Adrenal gland (tissue), 12 donors: ENCODE data around the gene CCDC88B. TPM values are rescaled to one million over a fixed set of nuclear protein-coding genes. Genes with fewer than 3 reads are reported as not detected.
A peak's percentile ranks its signal among the peaks of the same experiment; 100 is the strongest.

Source experiments
- DNase-seq, 7 donors: peaks; one replicate each; pipeline ENCODE4 v3.0.0-alpha.2; 2019 to 2020
- H3K27ac ChIP-seq, 5 donors: fragments of 200-600 bp; sonication (generic) in 4 of 5; 1 replicate in 3 of 5; 2 replicates in 2 of 5; pipeline versions ENCODE4 v1.5.1 to v1.8.0; 2016 to 2020; ENCODE audit warnings: mild to moderate bottlenecking in 1 of 5
- H3K27me3 ChIP-seq: fragments of 200-600 bp; 2 replicates; pipeline ENCODE4 v1.8.0; 2021
- H3K36me3 ChIP-seq, 2 donors: fragments of 200-600 bp; replicated peaks in 1 of 2; 1 replicate in 1 of 2; 2 replicates in 1 of 2; pipeline versions ENCODE4 v1.5.1 to v1.8.0; 2018 to 2022
- H3K4me1 ChIP-seq, 2 donors: fragments of 200-600 bp; replicated peaks in 1 of 2; 1 replicate in 1 of 2; 2 replicates in 1 of 2; pipeline versions ENCODE4 v1.5.1 to v1.8.0; 2018 to 2021
- H3K4me3 ChIP-seq, 4 donors: fragments of 200-600 bp; sonication (generic) in 3 of 4; one replicate each; pipeline ENCODE4 v1.5.1; 2016 to 2018
- H3K9me3 ChIP-seq, 3 donors: fragments of 200-600 bp; sonication (generic) in 1 of 3; replicated peaks in 1 of 3; 1 replicate in 2 of 3; 2 replicates in 1 of 3; pipeline versions ENCODE4 v1.5.1 to v1.8.0; 2016 to 2021
- CTCF ChIP-seq, 6 experiments: fragments of 450-650 bp in 4 of 6; fragments of 200-600 bp in 2 of 6; sonication (generic) in 1 of 6; IDR thresholded peaks; 1 replicate in 5 of 6; 2 replicates in 1 of 6; pipeline versions ENCODE4 v1.5.1 to v1.8.0; 2016 to 2021; ENCODE audit warnings: antibody characterized with exemption in 6 of 6, mild to moderate bottlenecking in 2 of 6, moderate library complexity in 1 of 6
- POLR2A ChIP-seq, 2 donors: fragments of 450-650 bp; IDR thresholded peaks; one replicate each; pipeline ENCODE4 v1.6.1; 2017; ENCODE audit warnings: antibody characterized with exemption in 2 of 2, mild to moderate bottlenecking in 2 of 2, moderate library complexity in 1 of 2
- WGBS, 4 donors: extraction: QIAGEN DNeasy Blood & Tissue Kit in 2 of 4; methylation state at CpG; one replicate each; pipeline versions ENCODE4 v1.1.5 to v1.1.7; 2013 to 2017; 5-methylcytosine and 5-hydroxymethylcytosine counted together
- intact Hi-C, 2 donors: fragments of 100-400 bp; cut with DNase I; formaldehyde crosslinking; loops; one replicate each; pipeline versions ENCODE4 v1.14.1 to v1.15.0; 2022 to 2023
- polyA plus RNA-seq, 3 donors: library from polyadenylated mRNA; stranded (reverse); fragments of 200-250 nt in 2 of 3; fragments of 350-450 nt in 1 of 3; fragmentation: Illumina TruSeq in 1 of 3; extraction: RNeasy Lipid Tissue Mini Kit (QIAGEN cat#74804) in 1 of 3; gene quantifications; one replicate each; pipeline ENCODE4 v1.2.3, GENCODE V29; 2013 to 2014
- total RNA-seq, 9 donors: library from RNA; depleted of rRNA in 4 of 9; stranded (reverse); fragments of >200 nt in 4 of 9; fragments of 120-200 nt in 1 of 9; fragmentation: NEBNext Ultra II Directional in 1 of 9; extraction: Animal tissue kit (Norgen Biotek cat#: 25700) in 1 of 9; gene quantifications; one replicate each; pipeline versions ENCODE4 v1.1.0 to v1.2.4, GENCODE V29; 2013 to 2023
- donor health status: healthy with polysubstance abuse.
- donor health status: Bipolar disorder and iron deficiency.
- donor health status: DM: yes; HTN: yes; CAD: no.
- donor health status: DM: no; HTN: no; CAD: no.
- donor health status: DM: no; HTN: no; CAD: no.
- donor health status: DM: yes; HTN: yes; CAD: no.

CCDC88B gene
- total and polyA plus RNA-seq, 12 donors = 5.1 to 143 (median 14.5) TPM

DNA sequence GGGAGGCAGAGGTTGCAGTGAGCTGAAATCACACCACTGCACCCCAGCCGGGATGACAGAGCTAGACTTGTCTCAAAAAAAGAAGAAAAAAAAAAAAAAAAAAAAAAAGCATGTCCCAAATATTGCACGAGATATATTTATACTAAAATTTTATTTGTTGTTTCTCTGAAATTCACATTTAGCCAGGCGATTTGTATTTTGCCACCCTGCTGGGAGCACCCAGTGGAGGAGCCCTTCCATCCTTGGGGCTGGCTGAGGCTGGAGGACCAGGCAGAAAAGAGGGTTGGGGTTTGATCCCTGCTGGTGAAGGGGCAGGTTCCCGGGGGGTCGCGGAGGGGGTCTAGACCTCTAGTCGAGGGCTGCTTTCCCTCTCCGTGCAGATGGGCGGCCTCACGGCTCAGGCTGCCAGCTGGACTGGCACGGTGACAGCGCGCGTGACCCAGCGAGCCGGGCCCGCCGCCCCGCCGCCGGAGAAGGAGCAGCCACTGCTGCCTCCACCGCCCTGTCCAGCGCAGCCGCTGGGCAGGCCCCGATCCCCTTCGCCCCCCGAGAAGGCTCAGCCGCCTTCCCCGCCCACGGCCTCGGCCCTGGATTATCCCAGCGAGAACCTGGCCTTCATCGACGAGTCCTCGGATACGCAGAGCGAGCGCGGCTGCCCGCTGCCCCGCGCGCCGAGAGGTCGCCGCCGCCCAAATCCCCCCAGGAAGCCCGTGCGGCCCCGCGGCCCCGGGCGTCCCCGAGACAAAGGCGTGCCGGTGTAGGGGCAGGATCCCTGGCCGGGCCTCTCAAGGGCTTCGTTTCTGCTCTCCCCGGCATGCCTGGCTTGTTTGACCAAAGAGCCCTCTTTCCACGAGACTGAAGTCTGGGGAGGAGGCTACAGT lies 40.8 kb upstream of the CCDC88B start:
- H3K9me3 ChIP-seq = no peaks in the 10 kb centered on the region
- H3K27me3 ChIP-seq = peaks cover 36% of the 10 kb centered on the region
- no peak overlapping the region for H3K27ac ChIP-seq
- no peaks in the 10 kb centered on the region for H3K36me3 ChIP-seq
- TF ChIP-seq POLR2A (IDR thresholded peaks at IDR 0.05) = peak in 1 of 2 donors; percentile 8
- no peak for TF ChIP-seq CTCF (IDR thresholded peaks at IDR 0.05)
- peaks cover 23 to 30% of the 10 kb centered on the region in 2 donors for H3K4me1 ChIP-seq
- DNase-seq = peak in 6 of 7 donors; percentile 62 to 75 (median 74)
- peak overlapping the region in 2 of 4 donors; percentile 30 to 43 for H3K4me3 ChIP-seq
- intact Hi-C loops = loop anchor here in 1 of 2 donors (5.0 to 10.0 kb wide), 2 partner anchors 92 to 294 kb away; partner anchors contain the start of gene FERMT3
- 3 to 44% (median 11%) methylated on average over 3 to 60 of the region's 60 CpGs for WGBS, 4 donors

GRCh38 chr11:64299847-64300648 lies 40.0 kb upstream of the CCDC88B start, which contains the start of gene CATSPERZ:
TSS of gene CATSPERZ (plus strand) at chr11:64300358. CDS start at chr11:64300411, 53 bp downstream.
- no peak within 1 kb of the TSS for H3K27ac ChIP-seq
- TF ChIP-seq CTCF (IDR thresholded peaks at IDR 0.05) (no peak), POLR2A (IDR thresholded peaks at IDR 0.05) (no peak)
- H3K9me3 ChIP-seq = no peaks in the 10 kb centered on the region
- peak in 1 of 7 donors; percentile 54 for DNase-seq
- H3K4me1 ChIP-seq = peaks cover 24 to 35% of the 10 kb centered on the region in 2 donors
- H3K4me3 ChIP-seq = peak within 1 kb of the TSS in 2 of 4 donors; percentile 30 to 43
- no peaks in the 10 kb centered on the region for H3K36me3 ChIP-seq
- H3K27me3 ChIP-seq = peaks cover 36% of the 10 kb centered on the region
- intact Hi-C loops = loop anchor here (2.0 to 10.0 kb wide), 3 partner anchors 93 to 295 kb away; partner anchors contain the start of gene FERMT3 (in 1 of the 2)
- 11 to 14% (median 12%) methylated on average over 26 to 54 of the region's 54 CpGs for WGBS, 4 donors

- peak in 1 of 7 donors; percentile 56 for DNase-seq
- Histone ChIP-seq H3K36me3 (no peaks in the 10 kb centered on the region), H3K4me3 (no peak overlapping the region), H3K27ac (peak overlapping the region in 3 of 5 donors; percentile 90 to 95 (median 92)), H3K4me1 (peaks cover 28 to 47% of the 10 kb centered on the region in 2 donors), H3K27me3 (peaks cover 18% of the 10 kb centered on the region), H3K9me3 (no peaks in the 10 kb centered on the region)
- TF ChIP-seq POLR2A (IDR thresholded peaks at IDR 0.05) (no peak), CTCF (IDR thresholded peaks at IDR 0.05) (no peak)
- 65 to 76% (median 73%) methylated on average over 10 to 13 of the region's 13 CpGs for WGBS, 4 donors
- intact Hi-C loops = no loop called here
These were observed 36.6 kb upstream of the CCDC88B start for GRCh38 chr11:64303109-64304031.
